Peyer's patch (tissue), 4 donors: ENCODE measurements around the gene REPS1. TPM values are rescaled to one million over a fixed set of nuclear protein-coding genes. Genes with fewer than 3 reads are reported as not detected.

ENCODE experiments used
- DNase-seq, 3 donors: peaks; one replicate each; pipeline ENCODE4 v3.0.0-alpha.2; 2017 to 2019
- H3K27ac ChIP-seq, 4 donors: fragments of 200-600 bp; sonication (generic); one replicate each; pipeline ENCODE4 v1.5.1; 2016 to 2019
- H3K27me3 ChIP-seq, 2 donors: fragments of 200-600 bp; sonication (generic); one replicate each; pipeline ENCODE4 v1.5.1; 2019
- H3K36me3 ChIP-seq, 3 donors: fragments of 200-600 bp; sonication (generic); one replicate each; pipeline ENCODE4 v1.5.1; 2016 to 2019
- H3K4me1 ChIP-seq, 4 donors: fragments of 200-600 bp; sonication (generic); one replicate each; pipeline ENCODE4 v1.5.1; 2016 to 2019
- H3K4me3 ChIP-seq, 4 donors: fragments of 200-600 bp; sonication (generic); 1 replicate in 3 of 4; 2 replicates in 1 of 4; pipeline ENCODE4 v1.5.1; 2016 to 2019; ENCODE audit warnings: mild to moderate bottlenecking in 1 of 4
- H3K9me3 ChIP-seq, 4 donors: fragments of 200-600 bp; sonication (generic); one replicate each; pipeline ENCODE4 v1.5.1; 2016 to 2019; ENCODE audit warnings: mild to moderate bottlenecking in 1 of 4
- POLR2A ChIP-seq, 2 donors: fragments of 450-650 bp; IDR thresholded peaks; one replicate each; pipeline ENCODE4 v1.5.1; 2017; ENCODE audit warnings: antibody characterized with exemption in 2 of 2, mild to moderate bottlenecking in 2 of 2, moderate library complexity in 2 of 2
- total RNA-seq, 4 donors: library from RNA; depleted of rRNA; stranded (reverse); fragments of >200 nt; gene quantifications; one replicate each; pipeline ENCODE4 v1.1.0, GENCODE V29; 2016
- TF ChIP-seq, protein P1 (sequence below), 6 experiments: fragments of 450-650 bp in 4 of 6; fragments of 200-600 bp in 2 of 6; sonication (generic) in 1 of 6; IDR thresholded peaks; one replicate each; pipeline ENCODE4 v1.5.1; 2017 to 2019; ENCODE audit warnings: antibody characterized with exemption in 6 of 6, mild to moderate bottlenecking in 3 of 6, moderate library complexity in 1 of 6

Gene REPS1
- total RNA-seq, 4 donors from 2014 or later = 26.8 to 90.4 (median 61.5) TPM

DNA sequence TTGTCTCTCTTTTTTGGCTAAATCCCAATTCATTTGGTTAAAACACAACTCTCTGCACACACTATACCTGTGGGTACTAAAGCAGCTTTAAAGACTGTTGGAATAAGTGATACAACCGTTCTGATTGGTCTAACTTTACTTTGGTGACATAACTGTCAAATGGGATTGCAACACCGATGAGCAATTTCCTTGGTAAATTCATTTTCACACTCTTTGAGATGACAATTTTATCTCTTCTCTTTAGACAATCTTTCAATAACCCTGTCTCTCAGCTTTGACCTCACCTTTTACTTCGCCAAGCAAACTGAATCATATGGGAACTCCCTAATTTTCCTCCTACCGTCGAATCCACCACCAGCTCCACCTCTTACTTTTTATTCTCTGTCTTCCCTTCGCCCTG lies 131.4 kb downstream of the REPS1 start:
- DNase-seq = no peak
- H3K4me3 ChIP-seq = no peak overlapping the region
- no peak for TF ChIP-seq POLR2A (IDR thresholded peaks at IDR 0.05)
- TF ChIP-seq, protein P1, sequence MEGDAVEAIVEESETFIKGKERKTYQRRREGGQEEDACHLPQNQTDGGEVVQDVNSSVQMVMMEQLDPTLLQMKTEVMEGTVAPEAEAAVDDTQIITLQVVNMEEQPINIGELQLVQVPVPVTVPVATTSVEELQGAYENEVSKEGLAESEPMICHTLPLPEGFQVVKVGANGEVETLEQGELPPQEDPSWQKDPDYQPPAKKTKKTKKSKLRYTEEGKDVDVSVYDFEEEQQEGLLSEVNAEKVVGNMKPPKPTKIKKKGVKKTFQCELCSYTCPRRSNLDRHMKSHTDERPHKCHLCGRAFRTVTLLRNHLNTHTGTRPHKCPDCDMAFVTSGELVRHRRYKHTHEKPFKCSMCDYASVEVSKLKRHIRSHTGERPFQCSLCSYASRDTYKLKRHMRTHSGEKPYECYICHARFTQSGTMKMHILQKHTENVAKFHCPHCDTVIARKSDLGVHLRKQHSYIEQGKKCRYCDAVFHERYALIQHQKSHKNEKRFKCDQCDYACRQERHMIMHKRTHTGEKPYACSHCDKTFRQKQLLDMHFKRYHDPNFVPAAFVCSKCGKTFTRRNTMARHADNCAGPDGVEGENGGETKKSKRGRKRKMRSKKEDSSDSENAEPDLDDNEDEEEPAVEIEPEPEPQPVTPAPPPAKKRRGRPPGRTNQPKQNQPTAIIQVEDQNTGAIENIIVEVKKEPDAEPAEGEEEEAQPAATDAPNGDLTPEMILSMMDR (IDR thresholded peaks at IDR 0.05) = no peak
- H3K36me3 ChIP-seq = no peaks in the 10 kb centered on the region
- H3K4me1 ChIP-seq = no peaks in the 10 kb centered on the region
- H3K27ac ChIP-seq = no peak overlapping the region
- no peaks in the 10 kb centered on the region for H3K27me3 ChIP-seq
- H3K9me3 ChIP-seq = no peaks in the 10 kb centered on the region

Other genes starting within 250 kb of the REPS1 start
- 10 to 100 TPM; 20.5 to 33.3 (median 24.3) TPM for gene CCDC28A, start 214.5 kb downstream of the REPS1 start, total RNA-seq
- under 1 TPM in 1 of 4 donors, not detected in 3; 0.27 TPM for gene ECT2L, start 192.2 kb downstream of the REPS1 start, total RNA-seq
- 10 to 100 TPM; 33.3 to 75.1 (median 42.5) TPM for gene ABRACL, start 40.5 kb upstream of the REPS1 start, total RNA-seq
- gene HECA, start 146.8 kb upstream of the REPS1 start, total RNA-seq = 10 to 100 TPM; 43.6 to 60.9 (median 51.6) TPM